NT2/D1 (cell line): ENCODE data around the gene BIN1.

Experiments used
- DNase-seq: peaks from one replicate; pipeline ENCODE4 v3.0.0-alpha.2; 2011; ENCODE audit warnings: low read depth, low spot score
- H3K27me3 ChIP-seq: 2 replicates; pipeline ENCODE4 v1.6.0; 2011; ENCODE audit warnings: mild to moderate bottlenecking; ENCODE audit not compliant: insufficient read length, insufficient read depth
- H3K36me3 ChIP-seq: 2 replicates; pipeline ENCODE4 v1.6.1; 2011; ENCODE audit warnings: mild to moderate bottlenecking, low read length, mixed read lengths; ENCODE audit not compliant: insufficient read depth, insufficient read length
- H3K4me1 ChIP-seq: 2 replicates; pipeline ENCODE4 v1.5.1; 2011; ENCODE audit not compliant: insufficient read depth, insufficient read length
- H3K4me3 ChIP-seq: 2 replicates; pipeline ENCODE4 v1.5.1; 2011; ENCODE audit warnings: low read depth; ENCODE audit not compliant: insufficient read length
- H3K9ac ChIP-seq: 2 replicates; pipeline ENCODE4 v1.6.0; 2011; ENCODE audit warnings: low read depth; ENCODE audit not compliant: insufficient read length
- H3K9me3 ChIP-seq: 2 replicates; pipeline ENCODE4 v1.5.1; 2011; ENCODE audit warnings: mild to moderate bottlenecking, low read length; ENCODE audit not compliant: insufficient read depth
- SUZ12 ChIP-seq: IDR thresholded peaks from 2 replicates; pipeline ENCODE4 v1.6.1; 2011; ENCODE audit not compliant: insufficient read length, insufficient read depth; ENCODE audit errors: extremely low read depth
- YY1 ChIP-seq: IDR thresholded peaks from 2 replicates; pipeline ENCODE4 v1.6.1; 2011; ENCODE audit not compliant: insufficient read length, insufficient read depth
- ZNF274 ChIP-seq: IDR thresholded peaks from 2 replicates; pipeline ENCODE4 v1.6.1; 2011; ENCODE audit warnings: mild to moderate bottlenecking, low read depth, low read length

The BIN1 gene

DNA sequence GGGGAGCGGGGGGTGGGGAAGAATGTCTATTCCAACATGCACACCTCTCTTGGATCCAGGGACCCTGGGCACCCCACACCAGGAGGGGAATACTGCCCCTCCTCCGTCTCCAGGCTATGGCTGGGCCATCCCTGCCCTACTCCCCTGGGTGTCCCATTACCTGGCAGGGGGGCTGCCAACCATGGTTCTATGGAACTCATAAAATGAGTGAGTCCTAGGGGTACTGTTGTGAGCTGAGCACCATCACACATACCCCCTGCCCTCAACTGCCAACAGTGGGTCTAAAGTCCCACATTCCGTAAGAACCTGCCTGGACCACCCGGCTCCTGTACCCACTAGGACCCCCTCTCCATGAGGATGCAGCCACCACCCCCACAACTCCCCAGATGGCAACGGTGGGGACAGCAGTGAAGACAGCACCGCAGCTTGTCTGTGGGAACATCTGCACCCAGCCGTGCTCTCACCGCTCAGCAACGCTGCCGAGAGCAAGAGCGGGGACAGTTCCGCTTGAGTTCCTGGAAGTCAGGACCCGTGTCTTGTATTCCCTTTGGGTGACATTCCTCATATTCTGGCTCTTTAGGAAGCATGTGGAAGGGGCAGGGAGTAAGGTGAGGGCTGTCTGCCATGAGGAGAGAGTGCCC lies 41.5 kb downstream of the BIN1 start:
- H3K9ac ChIP-seq = peak overlapping the region; percentile 44
- no peaks in the 10 kb centered on the region for H3K27me3 ChIP-seq
- H3K4me3 ChIP-seq = no peak overlapping the region
- H3K9me3 ChIP-seq = no peaks in the 10 kb centered on the region
- peaks cover 45% of the 10 kb centered on the region for H3K36me3 ChIP-seq
- DNase-seq = no peak
- TF ChIP-seq ZNF274 = no peak
- TF ChIP-seq SUZ12 = no peak
- no peak for TF ChIP-seq YY1
- H3K4me1 ChIP-seq = peaks cover 44% of the 10 kb centered on the region

DNA sequence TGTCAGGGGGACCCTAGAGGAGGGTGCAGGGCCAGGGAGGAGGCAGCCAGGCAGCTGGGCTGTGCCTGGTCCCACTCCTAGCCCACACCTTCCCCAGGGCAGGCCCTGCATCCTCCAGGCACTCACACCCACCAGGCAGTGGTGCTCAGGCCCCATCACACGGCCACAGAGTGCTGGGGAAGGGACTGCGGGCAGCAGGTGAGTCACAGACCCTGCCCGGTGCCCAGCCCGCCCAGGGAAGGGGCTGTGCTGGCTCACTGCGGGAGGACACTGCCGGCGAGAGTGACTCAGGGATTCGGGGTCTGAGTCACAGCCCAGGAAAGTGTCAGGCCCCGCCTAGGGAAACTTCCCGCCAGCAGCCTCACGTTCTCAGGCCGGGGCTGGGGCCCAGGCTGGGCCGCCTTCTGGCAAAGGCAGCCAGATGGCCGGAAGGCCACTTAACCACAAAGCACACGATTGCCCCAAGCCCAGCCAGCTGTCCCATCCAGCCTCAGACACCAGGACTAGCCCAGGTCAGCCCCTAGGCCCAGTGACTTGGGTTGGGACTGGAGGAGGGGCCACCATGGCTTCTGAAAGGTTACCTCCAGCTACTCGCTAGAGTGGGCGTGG lies 42.2 kb downstream of the BIN1 start:
- Histone ChIP-seq H3K9me3 (no peaks in the 10 kb centered on the region), H3K4me1 (peaks cover 44% of the 10 kb centered on the region), H3K36me3 (peaks cover 41% of the 10 kb centered on the region), H3K27me3 (no peaks in the 10 kb centered on the region), H3K9ac (peak overlapping the region; percentile 62), H3K4me3 (no peak overlapping the region)
- no peak for TF ChIP-seq YY1
- TF ChIP-seq ZNF274 = no peak
- no peak for TF ChIP-seq SUZ12
- peak; percentile 74 for DNase-seq

DNA sequence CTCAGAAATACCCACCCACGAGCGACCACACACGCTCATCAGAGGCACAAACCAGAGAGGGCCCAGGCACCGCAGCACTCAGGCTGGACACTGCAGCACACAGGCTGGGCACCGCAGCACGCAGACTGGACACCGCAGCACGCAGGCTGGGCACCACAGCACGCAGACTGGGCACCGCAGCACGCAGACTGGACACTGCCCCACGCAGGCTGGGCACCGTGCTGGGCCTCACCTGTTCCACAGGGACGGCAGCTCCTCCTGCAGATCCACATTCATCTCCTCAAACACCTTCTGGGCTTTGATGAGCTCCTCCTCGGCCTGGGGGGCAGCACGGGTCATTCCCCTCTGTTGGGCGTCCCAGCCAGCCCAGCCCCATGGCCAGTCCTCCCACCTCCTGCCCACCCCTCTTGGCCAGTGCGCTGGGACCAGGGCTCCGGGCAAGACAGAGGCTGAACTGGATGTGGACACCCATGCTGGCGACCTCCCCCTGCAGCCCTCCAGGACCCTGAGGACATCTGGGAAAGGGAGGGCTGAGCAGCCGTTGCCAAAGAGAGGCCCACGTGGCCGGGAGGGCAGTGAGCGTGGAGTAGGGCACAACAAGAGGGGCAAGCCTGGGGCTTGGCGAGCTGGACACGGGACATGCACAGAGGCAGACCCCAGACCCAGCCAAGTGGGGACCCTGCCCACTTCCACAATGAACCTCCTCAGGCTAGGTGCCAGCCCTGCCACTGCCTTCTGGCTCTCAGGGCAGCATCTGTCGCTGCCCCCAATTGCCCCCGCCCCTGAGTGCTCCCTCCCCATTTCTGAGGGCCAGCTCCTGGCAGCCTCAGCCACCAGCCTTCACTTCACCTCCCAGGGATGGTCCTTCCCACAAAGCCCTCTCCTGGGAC lies 43.0 kb downstream of the BIN1 start:
- Histone ChIP-seq H3K27me3 (no peaks in the 10 kb centered on the region), H3K36me3 (peaks cover 41% of the 10 kb centered on the region), H3K9ac (peak overlapping the region; percentile 62), H3K9me3 (no peaks in the 10 kb centered on the region), H3K4me1 (peaks cover 44% of the 10 kb centered on the region), H3K4me3 (no peak overlapping the region)
- TF ChIP-seq SUZ12 (no peak), ZNF274 (no peak), YY1 (no peak)
- no peak for DNase-seq

DNA sequence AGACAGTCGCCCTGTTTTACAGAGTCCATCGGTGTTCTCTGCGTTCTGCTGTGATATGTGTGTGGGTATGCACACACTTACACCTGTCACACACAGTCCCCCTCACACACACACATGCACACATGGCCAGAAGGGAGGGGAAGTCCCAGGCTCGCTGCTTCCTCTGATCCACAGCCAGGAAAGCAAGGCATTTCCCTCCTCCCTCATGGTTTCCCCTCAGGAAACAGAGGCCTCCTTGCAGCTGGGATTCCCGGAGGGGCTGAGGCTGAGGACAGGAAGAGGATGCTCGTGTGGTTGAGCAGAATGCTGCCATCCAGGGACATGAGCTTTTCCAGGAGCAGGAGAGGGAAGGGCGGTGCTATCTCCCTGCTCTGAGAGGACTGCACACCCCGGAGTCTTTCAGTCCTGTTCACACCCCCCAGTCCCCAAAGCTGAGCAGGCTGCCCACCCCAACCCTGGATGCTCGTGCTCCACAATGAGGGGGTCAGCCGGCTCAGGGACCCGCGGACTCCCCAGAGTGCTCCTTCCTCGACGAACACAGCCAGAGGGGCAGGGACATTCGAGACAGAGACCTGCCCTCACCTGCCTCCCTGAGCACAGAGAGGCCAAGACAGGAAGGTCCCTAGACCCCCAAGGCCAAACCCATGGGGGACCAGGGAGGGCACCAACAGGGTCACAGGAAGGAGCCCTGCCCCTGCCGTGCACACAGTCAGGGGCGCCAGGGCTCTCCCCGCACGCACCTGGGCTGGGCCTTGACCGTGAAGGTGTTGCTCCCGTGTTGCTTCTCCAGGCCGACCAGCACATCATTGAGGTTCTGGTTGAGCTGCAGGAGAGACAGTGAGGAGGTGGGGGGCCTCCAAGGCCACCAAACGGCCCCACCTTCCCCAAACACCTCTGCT lies 45.3 kb downstream of the BIN1 start:
- Histone ChIP-seq H3K4me3 (no peak overlapping the region), H3K36me3 (peaks cover 46% of the 10 kb centered on the region), H3K9ac (no peak overlapping the region), H3K27me3 (no peaks in the 10 kb centered on the region), H3K4me1 (peaks cover 41% of the 10 kb centered on the region), H3K9me3 (no peaks in the 10 kb centered on the region; the same call in 1 of the 2 replicates)
- DNase-seq = no peak
- TF ChIP-seq ZNF274 (no peak), YY1 (no peak), SUZ12 (no peak)

DNA sequence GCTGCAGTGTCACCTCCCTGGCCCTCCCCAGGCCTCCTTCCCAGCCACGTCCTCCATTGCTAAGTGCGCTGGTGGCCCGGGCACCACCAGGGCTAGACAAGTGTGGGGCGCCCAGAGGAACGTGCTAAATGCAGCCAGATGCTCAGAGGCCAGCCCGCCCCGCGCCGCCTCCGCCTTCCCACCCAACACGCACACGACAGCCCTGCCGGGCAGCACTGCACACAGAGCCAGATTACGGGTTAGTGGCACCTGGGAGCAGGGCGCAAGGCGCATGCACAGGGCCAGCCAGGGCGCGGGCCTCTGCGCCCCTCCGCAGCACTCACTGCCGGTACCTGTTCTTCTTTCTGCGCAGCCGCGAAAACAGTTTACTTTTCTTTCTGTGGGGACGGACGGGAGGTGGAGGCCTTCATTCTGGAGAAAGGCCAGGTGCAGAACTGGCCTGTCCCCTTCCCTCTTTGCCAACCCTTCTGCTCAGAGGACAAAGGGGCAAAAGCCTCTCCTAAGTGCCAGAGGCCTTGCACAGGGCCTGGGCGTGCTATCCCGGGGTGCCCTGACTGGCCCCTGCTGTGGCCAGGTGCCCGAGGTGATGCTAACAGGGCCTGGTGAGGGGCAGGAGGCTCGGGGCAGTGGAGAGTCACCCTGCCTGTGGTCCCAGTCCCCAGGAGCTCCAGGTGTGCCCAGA lies 46.5 kb downstream of the BIN1 start:
- Histone ChIP-seq H3K4me1 (peaks cover 34% of the 10 kb centered on the region), H3K4me3 (no peak overlapping the region), H3K27me3 (no peaks in the 10 kb centered on the region), H3K9ac (no peak overlapping the region), H3K9me3 (peaks cover 4% of the 10 kb centered on the region; the same call in 1 of the 2 replicates), H3K36me3 (peaks cover 55% of the 10 kb centered on the region)
- no peak for TF ChIP-seq ZNF274
- TF ChIP-seq SUZ12 = no peak
- TF ChIP-seq YY1 = no peak
- no peak for DNase-seq

- Histone ChIP-seq H3K9ac (no peak overlapping the region), H3K4me1 (peaks cover 28% of the 10 kb centered on the region), H3K4me3 (no peak overlapping the region), H3K27me3 (no peaks in the 10 kb centered on the region), H3K9me3 (peaks cover 4% of the 10 kb centered on the region; the same call in 1 of the 2 replicates), H3K36me3 (peaks cover 55% of the 10 kb centered on the region)
- DNase-seq = no peak
- no peak for TF ChIP-seq YY1
Observed at GRCh38 chr2:127059559-127059958, 47.4 kb downstream of the BIN1 start.
